GM23248 (cell line): ENCODE data around the gene MECR.

ENCODE experiments used
- EZH2 ChIP-seq: fragments of 200-600 bp; sonication (generic); IDR thresholded peaks from 2 replicates; pipeline ENCODE4 v1.6.1; 2018; ENCODE audit warnings: antibody characterized with exemption, mild to moderate bottlenecking; ENCODE audit not compliant: insufficient read depth, poor library complexity, severe bottlenecking
- EZH2phosphoT487 ChIP-seq: fragments of 200-600 bp; sonication (generic); IDR thresholded peaks from 2 replicates; pipeline ENCODE4 v1.6.1; 2018; ENCODE audit warnings: antibody characterized with exemption, moderate library complexity, mild to moderate bottlenecking, low read depth; ENCODE audit not compliant: insufficient read depth

DNA sequence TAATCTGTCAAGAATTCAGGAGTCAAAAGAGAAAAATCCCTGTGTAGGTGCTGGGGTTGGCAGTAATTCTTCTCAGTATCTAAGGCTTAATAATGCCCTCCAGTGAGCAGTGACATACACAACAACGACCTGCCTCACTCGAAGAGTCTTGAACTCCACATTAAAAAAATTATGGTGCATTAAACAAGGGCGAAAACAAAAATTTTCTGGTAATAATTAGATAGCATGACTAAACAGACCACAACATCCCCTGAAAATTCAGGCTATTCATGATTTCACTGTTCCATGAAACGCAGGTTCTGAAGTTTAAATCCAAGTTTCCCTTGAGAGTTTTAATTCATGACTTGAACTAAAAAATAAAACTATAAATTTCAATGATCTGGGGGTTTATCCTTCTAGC, 54.2 kb downstream of the MECR start:
- no peak for TF ChIP-seq EZH2
- TF ChIP-seq EZH2phosphoT487, result no peak
